ENCODE data around the gene PPM1M.
"Not testable (repeated sequence)": the region's sequence is repeated elsewhere in the genome, so short reads cannot be mapped to it uniquely, and the experiment has no call there.

PPM1M gene

GRCh38 chr3:52246728-52247408 is 1.3 kb downstream of the PPM1M start:
- no peak for DNase-seq

- DNase-seq, result no peak
Observed at GRCh38 chr3:52247409-52248164, 2.0 kb downstream of the PPM1M start.

GRCh38 chr3:52248165-52248541 is 2.6 kb downstream of the PPM1M start:
- DNase-seq, result no peak

- peak in 27 of 58 donors; percentile 25 to 82 (median 61) for DNase-seq
Observed at GRCh38 chr3:52248816-52249547, 3.4 kb downstream of the PPM1M start.

GRCh38 chr3:52249683-52250082 is 4.1 kb downstream of the PPM1M start:
- DNase-seq, result no peak

GRCh38 chr3:52250122-52250521 is 4.6 kb downstream of the PPM1M start:
- DNase-seq, result no peak

GRCh38 chr3:52253314-52254304 is 8.1 kb downstream of the PPM1M start:
- peak in 45 of 58 donors; percentile 25 to 86 (median 61) for DNase-seq

- DNase-seq, result no peak
Observed at GRCh38 chr3:52254608-52255007, 9.0 kb downstream of the PPM1M start.

GRCh38 chr3:52256159-52256558 is 10.6 kb downstream of the PPM1M start:
- no peak for DNase-seq

GRCh38 chr3:52256622-52257021 is 11.1 kb downstream of the PPM1M start:
- no peak for DNase-seq

GRCh38 chr3:52257911-52258310 is 12.4 kb downstream of the PPM1M start:
- no peak for DNase-seq

- no peak for DNase-seq
Observed at GRCh38 chr3:52259035-52259434, 13.5 kb downstream of the PPM1M start.

- no peak for DNase-seq
Observed at GRCh38 chr3:52259448-52259847, 13.9 kb downstream of the PPM1M start.

GRCh38 chr3:52262447-52262846 is 16.9 kb downstream of the PPM1M start:
- DNase-seq, result no peak

GRCh38 chr3:52265387-52265786 is 19.8 kb downstream of the PPM1M start:
- no peak for DNase-seq

- no peak for DNase-seq
Observed at GRCh38 chr3:52268036-52268435, 22.5 kb downstream of the PPM1M start.

GRCh38 chr3:52269776-52270175 is 24.2 kb downstream of the PPM1M start:
- DNase-seq, result no peak

GRCh38 chr3:52270252-52270754 is 24.7 kb downstream of the PPM1M start:
- DNase-seq, result no peak

GRCh38 chr3:52272172-52272571 is 26.6 kb downstream of the PPM1M start:
- not testable (repeated sequence) for DNase-seq

GRCh38 chr3:52272831-52273230 is 27.3 kb downstream of the PPM1M start:
- no peak for DNase-seq

- DNase-seq, result not testable (repeated sequence)
Observed at GRCh38 chr3:52274781-52275180, 29.2 kb downstream of the PPM1M start.

All from anterior cingulate cortex (tissue), 58 donors.